HG02973 (cell line): ENCODE data around the gene MFSD12.

Experiments
- ATAC-seq: cut with Tn5 transposase; IDR thresholded peaks from one replicate; pipeline ENCODE4 v1.9.1; 2021; ENCODE audit warnings: moderate library complexity; ENCODE audit not compliant: unreplicated experiment

The MFSD12 gene

DNA sequence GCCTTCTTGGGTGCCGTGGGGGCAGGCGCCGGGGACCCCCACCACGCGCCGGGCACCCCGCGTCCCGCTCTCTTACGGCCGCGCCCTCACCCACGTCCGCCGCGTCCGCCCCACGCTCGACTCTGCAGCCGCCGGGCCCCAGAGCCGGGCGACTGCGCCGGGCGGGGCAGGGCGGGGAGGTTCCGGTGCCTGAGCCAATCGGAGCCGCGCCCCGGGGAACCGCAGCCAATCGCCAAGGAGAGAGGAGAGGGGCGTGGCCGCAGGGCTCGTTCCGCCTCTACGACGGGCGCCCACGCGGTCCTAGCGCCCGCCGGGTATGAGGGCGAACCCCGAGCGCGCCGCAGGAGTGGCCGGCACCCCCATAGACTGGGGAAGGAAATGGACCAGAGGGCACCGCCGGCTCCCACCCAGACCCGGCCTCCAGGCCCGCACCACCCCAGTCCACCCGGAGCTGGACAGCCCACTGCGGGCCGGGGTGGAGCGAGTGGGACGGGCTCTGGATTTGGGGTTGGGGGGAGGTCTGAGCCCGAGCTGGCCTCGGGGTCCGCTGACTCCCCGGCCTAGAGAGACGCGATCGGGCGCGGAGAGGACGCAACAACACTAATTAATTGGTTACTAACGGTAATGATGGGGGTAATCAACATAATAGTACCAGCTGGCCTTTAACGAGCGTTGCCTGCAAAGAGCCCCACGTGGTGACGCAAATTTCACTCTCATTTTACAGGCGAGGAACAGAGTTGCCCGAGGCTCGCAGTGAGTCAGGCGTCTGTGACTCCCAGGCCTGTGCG lies at the start of gene MFSD12:
Gene MFSD12, minus strand, starts transcription at position 126 of the 788 bp plus-strand sequence. CDS start 183 bp downstream, outside the sequence.
- peak; percentile 70 for ATAC-seq

DNA sequence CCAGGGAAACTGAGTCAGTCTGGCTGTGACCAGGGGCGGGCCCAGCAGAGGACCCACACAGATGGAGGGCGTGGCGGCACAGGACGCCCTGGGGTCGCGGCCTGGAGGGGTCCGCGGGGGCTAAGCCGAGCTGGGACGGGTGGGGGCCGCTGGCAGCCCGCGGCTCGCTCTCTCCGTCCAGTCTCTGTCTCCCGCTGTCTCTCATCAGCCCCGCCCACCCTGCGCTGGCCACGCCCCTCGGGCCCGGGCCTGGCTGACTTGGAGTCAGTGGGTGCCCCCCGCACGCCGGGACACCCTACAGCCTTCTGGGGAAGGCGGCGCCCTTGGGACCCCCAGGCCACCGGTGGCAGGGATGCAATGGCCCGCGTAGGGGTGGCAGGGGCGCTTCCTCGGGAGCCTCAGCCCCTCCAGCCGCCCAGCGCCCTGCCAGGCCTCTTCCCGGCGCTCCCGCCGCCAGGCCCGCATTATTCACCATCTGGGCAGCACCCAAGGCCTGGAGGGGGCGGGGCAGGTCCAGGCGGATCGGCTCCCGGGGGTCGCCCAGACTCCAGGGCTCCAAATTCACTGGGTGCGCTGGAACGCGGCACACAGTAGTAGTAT lies 49.4 kb upstream of the MFSD12 start, which contains the start of gene TBXA2R:
Gene TBXA2R, minus strand, starts transcription at position 186 of the 600 bp plus-strand sequence. CDS start 6,241 bp downstream, outside the sequence.
- no peak for ATAC-seq

DNA sequence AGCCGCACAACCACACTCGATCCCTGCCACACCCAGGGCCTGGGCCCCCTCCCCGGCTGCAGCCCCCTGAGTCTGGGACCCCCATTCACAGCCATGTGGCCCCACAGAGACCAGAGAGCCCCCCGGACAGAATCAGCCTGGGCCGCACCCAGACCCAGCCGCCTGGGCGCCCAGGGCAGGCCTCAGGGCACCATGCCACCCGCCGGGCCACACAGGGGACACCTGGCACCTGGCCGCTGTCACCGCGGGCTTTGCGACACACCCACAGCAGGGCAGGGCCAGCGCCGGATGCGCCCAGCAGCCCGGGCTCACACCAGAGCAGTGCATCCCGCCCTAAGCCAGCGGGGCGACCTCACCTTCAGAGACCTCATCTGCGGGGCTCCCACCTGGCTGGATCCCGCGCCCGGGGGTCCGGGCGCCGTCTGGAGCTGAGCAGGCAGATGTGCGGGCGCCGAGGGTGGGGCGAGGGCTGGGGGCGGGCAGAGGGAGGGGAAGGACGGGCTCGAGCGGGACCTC lies 48.8 kb upstream of the MFSD12 start:
- ATAC-seq = no peak

GRCh38 chr19:3605770-3606169 lies 48.4 kb upstream of the MFSD12 start:
- ATAC-seq = no peak

- ATAC-seq = no peak
These were observed 48.0 kb upstream of the MFSD12 start for GRCh38 chr19:3605361-3605760.

DNA sequence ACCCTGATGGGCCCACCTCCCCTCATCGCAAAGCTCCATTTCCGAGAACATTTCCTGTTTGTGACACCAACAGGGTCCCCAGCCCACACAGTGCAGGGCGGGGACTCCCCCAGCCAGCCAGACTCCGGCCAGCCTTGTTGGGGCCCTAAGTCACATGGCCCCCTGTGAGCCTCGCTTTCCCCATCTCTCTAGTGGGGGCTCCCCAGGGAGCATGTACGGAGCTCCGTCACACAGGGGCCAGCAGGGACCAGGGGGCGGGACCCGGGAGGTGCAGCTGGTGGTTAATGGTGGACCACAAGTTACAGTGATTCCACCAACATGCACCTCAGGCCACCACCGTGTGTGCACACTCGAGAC lies 47.6 kb upstream of the MFSD12 start:
- ATAC-seq = no peak

- ATAC-seq = no peak
These were observed 47.0 kb upstream of the MFSD12 start for GRCh38 chr19:3604227-3604986.

DNA sequence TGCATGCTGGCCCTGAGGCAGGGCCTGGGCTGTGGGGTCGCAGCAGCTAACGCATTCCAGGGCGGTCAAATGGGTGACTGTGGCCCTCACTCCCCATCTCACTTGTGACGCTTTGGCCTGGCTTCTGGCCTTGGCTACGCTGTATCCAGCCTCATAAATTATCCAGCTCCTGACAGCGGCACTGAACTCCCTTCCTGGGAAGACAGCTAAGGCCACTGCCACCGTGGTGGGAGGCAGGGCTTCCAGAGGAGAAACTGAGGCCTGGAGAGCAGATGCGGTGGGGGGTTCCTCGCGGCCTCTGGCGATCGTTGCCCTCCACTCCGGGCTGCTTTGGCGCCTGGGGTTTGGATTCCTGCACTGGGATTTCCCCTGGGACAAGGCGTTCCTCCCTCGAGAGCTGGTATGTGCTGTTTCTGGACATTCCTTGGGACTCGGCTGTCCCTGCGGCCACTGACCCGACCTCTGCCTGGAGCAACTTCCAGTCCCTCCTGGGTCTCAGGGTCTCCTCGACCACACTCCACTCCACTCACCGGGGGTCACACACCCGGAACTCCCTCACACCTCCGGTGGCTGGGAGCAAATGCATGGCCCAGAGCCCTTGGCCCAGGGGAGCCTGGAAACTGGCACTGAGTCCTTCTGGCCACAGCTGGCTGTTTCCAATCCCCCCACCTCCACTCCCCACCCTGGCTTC lies 45.9 kb upstream of the MFSD12 start:
- no peak for ATAC-seq

GRCh38 chr19:3601021-3601420 lies 43.6 kb upstream of the MFSD12 start:
- no peak for ATAC-seq

DNA sequence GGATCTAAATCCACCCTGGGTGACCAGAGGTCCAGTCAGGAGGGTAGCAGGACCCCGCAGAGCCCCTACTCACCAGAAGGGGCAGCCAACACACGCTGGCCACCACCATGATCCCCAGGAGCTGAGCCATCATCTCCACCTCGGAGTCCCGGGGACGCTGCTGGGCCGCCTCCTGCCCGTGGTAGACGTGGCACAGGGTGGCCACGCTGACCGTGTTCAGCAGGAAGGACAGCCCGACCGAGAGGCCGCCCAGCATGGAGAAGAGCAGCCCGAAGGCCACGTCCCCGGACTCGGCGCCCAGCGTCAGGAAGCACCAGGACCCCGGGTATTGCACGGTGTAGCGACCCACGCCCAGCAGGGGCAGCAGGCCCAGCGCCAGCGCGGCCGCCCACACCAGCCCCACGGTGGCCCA lies 42.4 kb upstream of the MFSD12 start:
- no peak for ATAC-seq

DNA sequence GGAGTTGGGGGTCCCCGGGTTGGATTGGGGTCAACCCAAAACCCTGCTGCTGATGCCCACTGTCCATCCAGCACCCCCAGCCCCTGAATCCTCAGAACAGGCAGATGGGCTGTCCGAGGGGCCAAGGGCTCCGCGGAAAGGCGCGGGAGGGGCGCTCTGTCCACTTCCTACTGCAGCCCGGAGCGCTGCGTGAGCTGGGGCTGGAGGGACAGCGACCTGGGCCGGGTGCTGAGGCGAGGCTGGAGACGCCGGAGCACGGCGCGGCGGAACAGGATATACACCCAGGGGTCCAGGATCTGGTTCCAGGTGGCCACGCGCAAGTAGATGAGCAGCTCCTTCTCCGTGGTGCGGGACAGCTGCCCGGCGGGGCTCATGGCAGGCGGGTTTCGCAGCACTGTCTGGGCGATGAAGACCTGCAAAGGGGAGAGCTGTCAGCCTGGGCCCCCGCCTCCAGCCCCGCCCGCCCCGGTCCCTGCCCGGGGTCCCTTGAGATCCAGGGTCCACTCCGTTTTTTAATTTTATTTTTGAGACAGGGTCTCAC lies 38.2 kb upstream of the MFSD12 start:
- no peak for ATAC-seq

GRCh38 chr19:3593156-3593555 lies 35.8 kb upstream of the MFSD12 start:
- no peak for ATAC-seq

DNA sequence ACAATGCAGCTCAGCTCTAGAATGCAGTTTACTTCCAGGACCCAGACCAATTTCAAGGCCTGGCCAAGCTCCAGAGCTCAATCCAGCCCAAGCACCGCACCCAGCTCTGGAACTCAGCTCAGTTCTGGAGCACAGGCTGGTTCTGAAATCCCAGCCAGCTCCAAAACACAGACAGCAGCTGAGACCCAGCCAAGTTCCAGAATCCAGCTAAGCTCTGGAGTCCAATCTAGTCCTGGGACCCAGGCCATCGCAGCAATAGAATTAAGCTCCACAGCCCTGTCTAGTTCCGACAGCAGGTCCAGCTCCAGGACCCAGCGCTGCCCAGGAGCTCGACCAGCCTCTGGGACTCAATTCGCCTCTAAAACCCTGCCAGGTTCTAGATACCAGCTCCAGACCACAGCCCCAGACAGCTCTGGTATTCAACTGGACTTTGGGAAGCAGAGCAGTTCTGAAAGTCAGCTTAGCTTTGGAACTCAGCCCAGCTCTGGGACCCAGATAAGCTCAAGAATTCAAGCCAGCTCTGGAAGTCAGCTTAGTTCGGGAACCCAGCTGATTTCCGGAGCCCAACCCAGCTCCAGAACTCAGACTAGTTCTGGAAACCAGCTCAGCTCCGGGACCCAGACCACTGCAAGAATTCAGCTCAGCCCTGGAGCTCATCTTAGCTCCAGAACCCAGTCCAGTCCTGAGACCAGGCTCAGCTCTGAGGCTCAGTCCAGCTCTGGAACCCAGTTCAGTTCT lies 34.7 kb upstream of the MFSD12 start:
- no peak for ATAC-seq

DNA sequence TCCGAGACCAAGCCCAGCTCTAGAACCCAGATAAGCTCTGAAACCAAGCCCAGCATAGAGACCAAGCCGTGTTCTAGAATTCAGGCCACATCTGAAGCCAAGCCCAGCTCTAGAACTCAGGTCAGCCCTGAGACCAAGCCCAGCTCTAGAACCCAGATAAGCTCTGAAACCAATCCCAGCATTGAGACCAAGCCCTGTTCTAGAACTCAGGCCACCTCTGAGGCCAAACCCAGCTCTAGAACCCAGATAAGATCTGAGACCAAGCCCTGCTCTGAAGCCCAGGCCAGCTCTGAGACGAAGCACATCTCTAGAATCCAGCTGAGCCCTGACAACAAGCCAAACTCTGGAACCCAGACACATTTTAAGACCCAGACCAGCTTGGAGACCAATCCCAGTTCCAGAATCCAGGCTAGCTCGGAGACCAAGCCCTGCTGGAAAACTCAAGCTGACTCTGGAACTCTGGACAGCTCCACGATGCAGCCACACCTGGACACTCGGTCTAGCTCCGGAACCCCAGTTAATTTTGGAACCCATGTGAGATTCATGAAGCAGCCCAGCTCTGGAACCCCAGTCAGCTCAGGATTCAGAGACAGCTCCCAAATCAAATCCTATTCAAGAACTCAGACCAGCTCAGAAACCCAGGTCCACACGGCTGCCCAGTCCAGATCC lies 33.7 kb upstream of the MFSD12 start:
- ATAC-seq = no peak

- ATAC-seq = no peak
These were observed 32.6 kb upstream of the MFSD12 start for GRCh38 chr19:3589949-3590348.

DNA sequence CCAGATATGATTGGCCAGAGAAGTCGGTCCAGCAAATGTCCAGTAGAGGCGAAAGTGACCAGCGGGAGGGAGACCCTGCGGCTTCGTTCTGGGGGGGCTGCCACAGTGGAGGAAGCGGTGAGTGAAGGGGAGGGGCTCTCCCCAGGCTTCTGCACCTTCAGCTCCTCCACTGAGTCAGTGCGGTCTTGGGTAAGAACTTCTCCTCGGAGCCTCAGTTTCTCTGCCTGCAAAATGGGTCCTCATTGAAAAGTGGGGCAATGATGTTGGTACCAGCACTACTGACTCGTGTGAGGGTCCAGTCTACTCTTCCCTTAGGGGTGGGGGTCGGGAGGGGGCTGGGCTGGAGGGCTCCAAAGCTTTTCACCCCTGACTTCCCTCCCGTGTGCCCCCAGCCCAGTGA lies 32.1 kb upstream of the MFSD12 start:
- ATAC-seq = no peak

- no peak for ATAC-seq
These were observed 29.4 kb upstream of the MFSD12 start for GRCh38 chr19:3586707-3587346.

DNA sequence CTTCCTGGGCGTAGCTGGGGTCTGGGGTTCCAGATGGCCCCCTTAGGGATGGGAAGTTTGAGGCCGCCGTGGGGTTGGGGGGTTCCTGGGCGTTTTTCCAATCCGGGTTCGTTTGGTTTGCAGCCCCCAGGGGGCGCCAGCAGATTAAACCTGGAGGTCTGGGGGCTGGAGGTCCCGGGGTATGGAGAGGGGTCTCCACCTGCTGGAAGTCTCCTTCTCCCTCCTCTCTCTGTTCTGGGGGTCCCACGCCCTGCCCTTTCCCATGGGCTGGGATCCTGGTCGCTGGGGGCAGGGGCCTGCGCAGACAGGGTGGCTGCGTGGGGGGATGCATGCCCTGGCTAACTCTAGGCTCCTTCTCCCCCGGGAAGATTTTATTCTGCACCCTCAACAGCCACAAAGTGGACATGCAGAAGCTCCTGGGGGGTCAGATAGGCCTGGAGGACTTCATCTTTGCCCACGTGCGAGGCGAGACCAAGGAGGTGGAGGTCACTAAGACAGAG lies 28.8 kb upstream of the MFSD12 start:
- no peak for ATAC-seq
